ENCODE measurements around the gene LAPTM4A.
"Not testable (repeated sequence)": the region's sequence is repeated elsewhere in the genome, so short reads cannot be mapped to it uniquely, and the experiment has no call there.

The LAPTM4A gene

DNA sequence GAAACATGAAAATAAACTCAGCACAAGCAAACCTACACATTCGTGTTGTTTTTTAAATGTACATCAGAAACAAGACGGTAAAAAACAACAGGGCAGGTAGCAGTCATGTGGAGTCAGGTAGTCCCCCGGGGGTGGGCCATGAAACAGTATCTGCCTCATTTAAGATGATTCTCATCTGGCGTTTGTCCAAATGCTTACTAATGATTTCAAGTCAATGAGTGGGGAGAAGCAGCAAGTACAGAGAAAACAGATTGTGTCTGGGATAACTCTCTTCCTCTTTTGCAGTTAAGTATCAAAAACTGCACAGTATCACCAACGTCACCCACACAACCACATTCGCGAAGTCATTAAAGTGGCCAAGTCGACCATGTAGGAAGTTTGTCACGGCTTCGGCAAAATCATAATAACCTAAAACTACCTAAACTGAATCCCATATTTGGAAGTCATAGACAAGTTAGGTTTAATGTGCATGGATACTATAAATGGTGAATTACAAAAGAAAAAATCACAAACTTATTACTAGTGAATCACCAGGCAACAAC lies 1.3 kb downstream of the LAPTM4A start:
- DNase-seq: peak; percentile 53 to 97 (median 89)

DNA sequence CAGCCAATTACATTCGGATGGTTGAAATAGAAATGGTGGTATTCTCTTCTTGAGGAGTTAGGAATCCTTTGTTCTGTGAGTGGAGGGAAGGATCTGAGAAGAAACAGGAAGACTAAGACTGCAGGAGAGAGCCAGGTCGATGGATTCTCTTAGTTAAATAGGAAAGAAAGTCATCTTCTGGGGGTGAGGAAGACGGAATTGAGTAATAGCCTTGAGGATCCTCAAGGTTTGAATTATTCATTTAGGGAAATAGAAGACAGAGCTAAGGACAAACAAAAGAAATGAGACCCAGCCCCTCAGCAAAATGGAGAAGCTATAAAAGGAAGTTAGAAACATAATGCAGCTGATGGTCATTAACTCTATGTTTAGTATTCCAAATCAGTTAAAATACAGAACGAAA lies 1.8 kb downstream of the LAPTM4A start:
- DNase-seq: peak; percentile 23 to 66 (median 58)

DNA sequence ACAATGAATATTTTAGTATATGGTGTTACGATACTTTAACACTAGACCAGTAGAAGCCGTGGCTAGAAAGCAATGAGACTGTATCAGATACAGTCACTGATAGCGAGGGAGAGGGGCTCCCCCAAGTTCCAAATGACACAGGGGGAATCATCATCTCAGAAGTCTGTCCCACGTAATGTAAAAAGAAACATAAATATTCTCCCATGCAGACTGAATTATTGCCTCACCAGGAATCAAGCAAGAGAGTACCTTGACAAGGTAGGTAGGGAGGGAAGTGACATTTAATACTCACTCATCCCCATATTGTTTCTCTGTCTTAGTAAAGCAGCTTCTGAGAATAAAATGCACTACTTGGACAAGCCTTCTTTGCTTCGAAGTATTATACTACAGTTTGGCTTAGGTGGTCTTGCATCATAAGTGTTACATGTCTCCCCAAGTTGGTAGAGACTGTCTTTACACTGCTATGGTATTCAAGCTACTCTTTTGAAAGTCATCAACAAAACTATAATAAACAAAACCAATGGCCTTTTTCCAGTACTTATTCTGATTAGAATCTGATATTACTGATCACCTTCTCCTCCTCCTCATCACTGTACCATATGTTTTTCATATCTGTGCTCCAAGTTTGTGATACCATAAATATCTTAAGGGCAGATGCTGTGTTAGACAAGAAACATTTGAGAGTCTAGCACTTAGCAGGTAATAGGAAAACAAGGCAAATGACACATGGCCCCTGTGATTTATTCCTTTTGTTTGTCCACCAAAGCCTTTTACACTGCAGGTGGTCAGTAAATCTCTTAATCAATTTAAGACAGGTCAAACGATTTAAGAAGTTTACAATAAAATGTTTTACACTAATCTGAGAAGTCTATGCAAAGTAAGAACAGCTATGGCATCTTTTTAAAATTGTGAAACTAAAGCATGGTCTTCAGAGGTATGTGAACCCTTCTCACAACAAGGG lies 2.7 kb downstream of the LAPTM4A start:
- peak in 2 of 3 experiments; percentile 23 to 70 for DNase-seq

DNA sequence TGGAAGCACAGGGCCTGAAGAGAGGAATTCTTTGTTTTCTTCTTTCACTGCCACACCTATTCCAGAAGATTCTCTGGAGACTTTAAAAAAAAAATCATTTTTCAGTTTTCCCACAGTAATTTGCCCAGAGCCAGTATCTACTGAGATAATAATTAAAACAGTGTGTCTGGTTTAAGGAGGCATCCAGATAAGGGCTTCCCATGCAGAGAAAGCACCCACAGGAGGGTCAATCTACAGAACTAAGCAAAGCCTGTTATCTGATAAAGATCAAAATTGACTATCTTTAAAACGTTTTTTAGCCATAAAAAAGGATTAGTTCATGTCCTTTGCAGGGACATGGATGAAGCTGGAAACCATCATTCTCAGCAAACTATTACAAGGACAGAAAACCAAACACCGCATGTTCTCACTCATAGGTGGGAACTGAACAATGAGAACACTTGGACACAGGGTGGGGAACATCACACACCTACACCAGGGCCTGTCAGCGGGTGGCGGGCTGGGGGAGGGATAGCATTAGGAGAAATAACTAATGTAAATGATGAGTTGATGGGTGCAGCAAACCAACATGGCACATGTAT lies 5.6 kb downstream of the LAPTM4A start:
- not testable (repeated sequence) for DNase-seq

DNA sequence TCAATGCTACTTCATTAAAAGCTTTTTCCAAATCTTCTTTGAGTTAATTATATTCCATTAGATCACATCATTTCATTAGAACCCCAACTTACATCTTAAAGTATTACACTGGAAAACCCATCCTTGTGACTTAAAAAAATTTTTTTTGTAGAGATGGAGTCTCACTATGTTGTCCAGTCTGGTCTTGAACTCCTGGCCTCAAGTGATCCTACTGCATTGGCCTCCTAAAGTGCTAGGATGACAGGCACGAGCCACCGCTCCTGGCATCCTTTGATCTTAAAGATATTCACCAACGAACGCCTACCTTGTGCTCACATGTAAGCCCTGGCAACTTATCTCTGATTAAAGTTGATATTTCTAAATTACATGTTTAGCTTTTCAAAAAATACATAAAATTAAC lies 6.7 kb downstream of the LAPTM4A start:
- no peak for DNase-seq

DNA sequence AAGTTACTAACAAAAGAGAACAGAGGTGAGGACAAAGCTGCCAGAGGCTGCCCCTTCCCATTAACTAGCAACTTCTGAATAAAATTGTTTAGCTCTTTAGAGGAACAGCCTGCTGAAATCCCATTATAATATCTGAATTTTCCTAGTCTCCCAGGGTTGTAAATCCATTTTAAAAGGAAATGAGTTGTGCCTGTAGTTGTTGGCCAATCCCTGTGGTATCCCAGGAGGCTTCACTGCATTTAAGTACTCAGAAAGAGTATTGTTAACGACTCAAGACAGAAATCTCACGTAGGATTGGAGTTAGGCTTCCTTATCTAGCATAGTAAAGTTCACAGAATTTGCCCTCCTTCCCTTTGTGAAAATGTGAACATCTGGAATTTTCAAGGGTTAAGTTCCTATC lies 8.9 kb downstream of the LAPTM4A start:
- no peak for DNase-seq

DNA sequence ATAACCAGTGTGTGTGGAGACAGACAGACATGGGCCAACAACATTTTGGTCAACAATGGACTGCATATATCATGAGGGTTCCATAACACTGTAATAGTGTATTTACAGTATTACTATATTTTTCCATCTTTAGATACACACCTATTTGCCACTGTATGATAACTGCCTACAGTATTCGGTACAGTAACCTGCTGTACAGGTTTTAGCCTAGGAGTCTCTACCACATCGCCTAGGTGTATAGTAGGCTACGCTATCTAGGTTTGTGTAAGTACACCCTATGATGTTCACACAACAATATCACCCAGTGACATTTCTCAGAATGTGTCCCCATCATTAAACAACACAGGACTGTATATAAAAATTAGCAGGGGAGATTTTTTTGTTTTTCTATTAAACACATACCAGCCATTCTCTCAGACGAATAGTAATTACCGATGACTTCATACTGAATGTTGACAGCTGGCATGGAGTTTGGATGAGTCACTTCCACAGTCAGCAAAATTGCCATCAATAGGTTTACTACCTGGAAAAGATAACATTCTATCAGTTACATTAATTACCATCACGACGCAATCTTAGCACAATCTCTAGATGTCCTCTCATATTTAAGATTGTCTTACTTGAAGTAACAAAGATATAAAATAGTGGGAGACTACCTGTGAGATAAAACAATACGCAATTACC lies 10.8 kb downstream of the LAPTM4A start:
- peak in 1 of 3 experiments; percentile 3 for DNase-seq

DNA sequence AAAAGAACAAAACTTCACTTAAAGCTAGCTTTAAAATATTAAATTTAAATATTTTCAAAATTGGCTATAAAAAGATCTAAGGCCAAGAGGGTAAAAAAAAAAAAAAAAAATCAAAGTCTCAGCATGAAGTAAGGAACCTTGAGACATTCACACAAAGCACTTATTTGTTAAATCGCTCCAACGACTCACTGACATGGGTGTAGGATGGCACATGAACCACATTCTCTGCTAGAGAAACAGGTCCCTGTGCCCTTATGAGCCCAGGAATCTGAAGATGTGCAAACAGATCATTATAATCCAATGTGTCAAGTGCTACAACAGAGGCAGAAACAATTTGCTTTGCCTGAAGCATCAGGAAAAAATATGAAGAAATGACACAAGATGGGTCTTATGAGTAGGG lies 13.8 kb downstream of the LAPTM4A start:
- no peak for DNase-seq

DNA sequence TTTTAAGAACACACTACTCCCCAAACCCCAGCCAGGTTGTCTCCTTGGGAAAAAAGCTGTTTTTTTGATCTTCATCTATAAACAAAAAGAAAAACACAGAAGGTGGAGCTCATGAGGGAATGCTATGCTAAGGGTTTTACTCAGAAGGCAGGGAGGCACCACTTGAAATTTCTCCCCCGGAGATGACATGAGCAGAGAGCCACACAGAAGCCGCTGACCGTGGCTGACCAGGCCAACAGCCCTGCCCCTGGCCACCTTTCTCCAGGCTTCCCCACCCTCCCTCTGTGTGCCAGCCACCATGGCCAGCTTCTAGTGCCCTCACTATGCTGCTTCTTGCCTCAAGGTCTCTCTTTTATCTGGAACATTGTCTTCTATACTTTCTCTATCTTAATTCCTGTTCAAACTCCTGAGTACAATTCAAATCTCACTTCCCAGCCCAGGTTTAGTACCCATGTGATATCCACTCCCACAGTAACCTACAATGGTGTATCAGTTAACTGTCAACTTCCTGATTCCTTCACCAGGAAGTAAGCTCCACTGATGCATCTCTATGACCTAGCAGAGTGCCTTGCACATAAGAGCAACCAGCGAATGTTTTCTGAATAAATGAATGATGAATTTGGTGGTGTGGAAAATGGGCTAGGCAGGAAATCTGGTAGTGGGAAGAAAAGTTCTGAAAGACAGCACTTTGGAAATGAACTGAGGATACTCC lies 15.3 kb downstream of the LAPTM4A start:
- no peak for DNase-seq

DNA sequence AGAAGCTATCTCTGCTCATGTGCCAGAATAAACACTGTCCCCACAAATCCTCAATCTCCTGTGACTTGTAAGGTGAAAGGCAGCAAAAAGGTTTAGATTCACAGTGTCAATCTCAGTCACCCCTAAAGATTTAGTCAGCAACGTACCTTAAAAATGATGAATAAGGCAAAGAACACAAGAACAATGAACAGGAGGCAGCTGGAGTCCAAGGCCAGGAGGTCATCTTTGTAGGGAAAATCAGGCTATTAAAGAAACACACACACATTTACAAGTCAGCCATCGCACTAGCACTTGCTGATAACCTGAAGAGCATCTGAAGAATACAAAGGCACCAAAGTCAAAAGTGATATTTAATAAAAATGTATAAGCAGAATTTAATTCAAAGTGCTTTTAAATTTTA lies 16.6 kb downstream of the LAPTM4A start:
- DNase-seq: no peak

DNA sequence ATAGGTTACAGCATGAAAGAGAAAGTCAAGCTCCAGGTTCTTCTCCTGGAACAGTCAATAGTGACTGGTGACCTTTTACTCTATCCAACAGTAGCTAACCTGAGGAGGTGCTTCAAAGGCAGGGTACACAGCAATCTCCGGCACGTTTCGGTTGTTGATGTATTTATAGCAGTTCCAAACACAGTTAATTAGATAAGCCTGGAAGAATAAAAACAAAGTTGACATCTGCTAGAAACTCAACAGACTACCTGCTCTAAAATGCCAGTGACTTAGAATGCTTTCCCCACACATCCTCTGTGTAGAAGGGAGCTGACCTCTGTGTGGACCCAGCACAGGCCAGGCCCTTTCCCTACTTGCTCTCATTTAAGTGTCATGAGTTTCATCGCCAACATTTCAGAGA lies 17.2 kb downstream of the LAPTM4A start:
- DNase-seq: no peak

DNA sequence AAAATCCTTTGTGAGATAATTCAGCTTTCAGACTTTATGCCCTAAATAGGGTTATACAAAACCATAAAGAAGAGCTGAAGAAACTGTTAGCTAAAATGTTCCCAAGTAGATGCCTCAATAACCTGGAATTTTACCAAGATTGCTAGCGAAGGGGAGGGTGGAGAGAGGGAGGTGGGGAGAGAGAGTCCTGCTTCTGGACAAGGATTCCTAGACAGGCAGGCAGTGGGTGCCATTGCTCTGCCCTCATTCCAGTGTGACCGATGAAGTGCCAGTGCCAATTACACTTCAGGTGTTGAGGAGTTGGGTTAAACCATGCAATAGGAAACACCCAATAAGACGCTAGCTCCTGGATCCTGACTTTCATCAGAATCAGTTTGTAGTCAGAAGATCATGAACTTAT lies 18.1 kb downstream of the LAPTM4A start:
- no peak for DNase-seq

DNA sequence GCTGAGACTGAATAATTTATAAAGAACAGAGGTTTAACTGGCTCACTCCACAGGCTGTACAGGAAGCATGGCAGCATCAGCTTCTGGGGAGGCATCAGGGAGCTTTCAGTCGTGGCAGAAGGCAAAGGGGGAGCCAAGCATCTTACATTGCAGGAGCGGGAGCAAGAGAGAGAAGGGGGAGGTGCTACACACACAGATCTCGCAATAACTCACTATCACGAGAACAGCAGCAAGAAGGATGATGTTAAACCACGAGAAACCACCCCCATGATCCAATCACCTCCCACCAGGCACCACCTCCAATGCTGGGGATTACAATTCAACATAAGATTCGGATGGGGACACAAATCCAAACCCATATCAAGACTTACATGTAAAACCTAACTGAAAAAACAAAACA lies 21.2 kb downstream of the LAPTM4A start:
- no peak for DNase-seq

DNA sequence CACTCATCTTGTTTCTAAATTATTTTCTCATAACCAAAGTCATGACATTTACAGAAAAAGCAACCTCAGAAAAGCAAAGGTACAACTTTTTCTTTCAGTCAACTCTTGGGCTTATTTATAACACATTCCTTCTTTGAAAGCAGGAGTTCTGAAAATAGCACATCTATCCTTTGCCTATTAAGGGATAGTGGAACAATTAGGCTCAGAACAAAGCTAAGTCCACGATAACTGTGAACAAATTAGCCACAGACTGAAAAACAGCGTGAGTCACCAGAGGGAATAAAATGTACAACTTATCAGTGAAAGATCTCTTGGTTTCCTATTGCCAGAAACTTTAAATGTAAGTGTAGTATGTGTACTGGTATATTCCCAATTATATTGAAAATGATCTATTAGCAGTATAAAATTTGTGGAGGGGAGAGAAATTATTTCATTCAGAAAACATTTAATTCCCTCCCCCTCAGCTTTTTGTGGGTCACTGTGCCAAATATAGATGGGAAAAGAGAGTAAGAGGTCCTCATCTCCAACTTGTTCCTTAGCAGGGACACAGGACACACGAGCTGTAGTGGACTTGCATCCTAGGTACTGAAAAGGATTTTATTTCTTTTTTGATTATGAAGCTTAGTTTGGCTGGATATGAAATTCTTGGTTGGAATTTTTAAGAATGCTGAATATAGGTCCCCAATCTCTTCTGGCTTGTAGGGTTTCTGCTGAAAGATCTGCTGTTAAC lies 23.6 kb downstream of the LAPTM4A start:
- DNase-seq: no peak

DNA sequence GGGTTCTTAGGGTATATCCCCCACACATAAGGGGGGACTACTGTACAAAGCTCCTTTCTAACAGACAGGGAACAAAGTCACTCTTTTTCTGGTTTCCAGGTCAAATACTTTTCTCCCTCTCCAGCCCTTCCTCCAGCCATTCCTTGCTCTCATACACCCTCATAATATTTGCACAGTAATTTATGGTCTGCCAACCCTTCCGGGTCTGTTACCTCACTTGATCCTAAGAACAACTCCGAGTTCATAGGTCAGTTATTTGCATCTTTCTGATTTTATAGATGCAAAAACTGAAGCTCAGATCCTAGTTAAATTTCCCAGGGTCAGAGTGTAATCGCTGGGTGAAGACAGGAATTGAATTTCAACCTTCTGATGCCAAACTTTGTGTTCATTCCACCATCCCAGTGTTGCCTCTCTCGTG lies 24.2 kb downstream of the LAPTM4A start:
- DNase-seq: no peak

DNA sequence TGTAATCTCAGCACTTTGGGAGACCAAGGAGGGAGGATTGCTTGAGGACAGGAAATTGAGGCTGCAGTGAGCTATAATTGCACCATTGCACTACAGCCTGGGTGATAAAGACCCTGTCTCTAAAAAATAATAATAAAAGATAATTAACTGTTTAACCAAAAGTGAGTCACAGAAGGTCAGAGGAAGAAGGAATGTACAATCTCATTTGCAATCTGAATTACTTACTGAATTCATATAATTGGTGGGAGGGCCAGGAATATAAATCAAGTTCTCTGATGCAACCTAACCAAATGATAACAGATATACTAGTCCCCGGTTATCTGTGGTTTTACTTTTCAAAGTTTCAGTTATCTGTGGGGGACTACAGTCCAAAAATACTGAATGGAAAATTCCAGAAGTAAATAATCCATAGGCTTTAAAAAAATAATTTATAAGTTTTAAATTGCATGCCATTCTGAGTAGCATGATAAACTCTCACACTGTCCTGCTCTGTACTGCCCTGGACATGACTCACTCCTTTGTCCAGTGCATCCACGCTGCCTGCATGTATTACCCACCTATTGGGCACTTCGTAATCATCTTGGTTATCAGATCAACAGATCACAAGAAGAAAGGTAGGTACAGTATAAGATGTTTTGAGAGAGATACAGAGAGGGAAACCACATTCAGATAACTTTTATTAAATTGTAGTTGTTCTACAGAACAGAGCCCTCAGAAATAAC lies 26.2 kb downstream of the LAPTM4A start:
- no peak for DNase-seq

DNA sequence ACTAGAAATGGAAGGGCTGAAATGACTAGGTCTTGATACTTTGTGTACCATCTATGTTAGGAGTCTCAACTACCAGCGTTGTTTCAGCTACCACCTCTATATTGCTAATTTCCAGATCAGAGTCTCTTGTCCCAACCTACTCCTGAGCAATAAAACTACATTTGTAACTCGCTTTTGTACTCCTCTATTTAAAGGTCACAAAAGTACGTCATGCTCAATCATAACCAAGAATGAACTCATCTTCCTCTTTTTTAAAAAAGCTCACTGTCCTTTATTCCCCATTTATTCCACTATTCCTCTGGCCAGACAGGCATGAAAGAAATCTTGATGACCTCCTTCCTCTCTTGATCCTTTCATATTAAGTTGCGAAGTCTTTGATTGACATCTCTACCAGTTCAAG lies 27.7 kb downstream of the LAPTM4A start:
- DNase-seq: no peak

DNA sequence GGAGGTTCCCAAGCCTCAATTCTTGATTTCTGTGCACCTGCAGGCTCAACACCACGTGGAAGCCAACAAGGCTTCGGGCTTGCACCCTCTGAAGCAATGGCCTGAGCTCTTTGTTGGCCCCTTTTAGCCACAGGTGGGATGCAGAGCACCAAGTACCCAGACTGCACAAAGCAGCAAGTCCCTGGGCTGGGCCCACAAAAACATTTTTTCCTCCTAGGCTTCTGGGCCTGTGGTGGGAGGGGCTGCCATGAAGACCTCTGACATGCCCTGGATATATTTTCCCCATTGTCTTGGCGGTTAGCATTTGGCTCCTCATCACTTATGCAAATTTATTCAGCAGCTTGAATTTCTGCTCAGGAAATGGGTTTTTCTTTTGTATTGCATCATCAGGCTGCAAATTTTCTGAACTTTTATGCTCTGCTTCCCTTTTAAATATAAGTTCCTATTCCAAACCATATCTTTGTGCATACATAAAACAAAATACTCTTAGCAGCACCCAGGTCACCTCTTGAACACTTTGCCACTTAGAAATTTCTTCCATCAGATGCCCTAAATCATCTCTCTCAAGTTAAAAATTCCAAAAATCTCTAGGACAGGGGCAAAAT lies 29.9 kb downstream of the LAPTM4A start:
- no peak for DNase-seq

DNA sequence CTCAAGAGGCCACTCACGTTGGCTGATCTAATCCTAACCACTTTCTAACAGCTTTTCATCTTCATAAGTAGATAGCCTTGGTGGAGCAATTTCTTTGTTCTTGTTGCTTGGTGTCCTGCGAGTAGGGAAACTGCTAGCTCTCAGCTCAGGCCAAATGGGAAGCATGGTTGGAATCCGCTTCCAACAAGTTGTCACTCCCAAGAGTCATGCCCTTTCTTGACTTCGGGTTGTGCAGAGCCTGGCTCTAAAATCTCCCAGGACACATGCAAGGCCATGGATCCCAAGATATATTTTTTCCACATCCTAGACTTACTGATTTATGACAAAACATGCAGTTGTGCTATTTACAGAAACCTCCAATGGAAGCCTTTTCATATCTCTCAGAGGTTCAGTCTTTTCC lies 31.7 kb downstream of the LAPTM4A start:
- DNase-seq: no peak

DNA sequence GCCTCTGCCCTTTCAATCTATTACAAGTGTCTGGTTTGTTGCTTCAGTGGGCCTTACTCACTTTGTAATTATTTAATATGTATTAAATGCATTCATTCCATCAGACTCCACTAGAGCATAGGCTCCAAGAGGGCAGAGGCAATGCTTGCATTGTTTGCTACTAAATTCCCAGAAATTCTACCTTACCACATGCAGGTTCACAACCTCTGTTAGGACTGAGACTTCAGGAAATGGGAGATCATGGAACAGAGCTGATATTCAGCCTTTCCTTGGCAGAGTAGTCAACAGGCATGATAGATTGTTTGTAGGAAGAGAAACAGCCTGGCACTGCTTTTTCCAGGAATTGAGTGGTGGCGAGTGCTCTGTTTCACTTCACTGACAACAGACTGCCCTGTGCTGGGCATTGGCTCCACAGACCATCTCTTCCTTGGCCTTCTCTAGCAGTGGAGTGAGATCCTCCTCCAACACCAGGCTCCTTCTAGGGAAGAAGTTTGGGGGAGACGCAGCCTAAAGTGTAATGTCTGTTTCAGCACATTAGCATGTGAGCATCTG lies 32.8 kb downstream of the LAPTM4A start:
- DNase-seq: no peak

DNA sequence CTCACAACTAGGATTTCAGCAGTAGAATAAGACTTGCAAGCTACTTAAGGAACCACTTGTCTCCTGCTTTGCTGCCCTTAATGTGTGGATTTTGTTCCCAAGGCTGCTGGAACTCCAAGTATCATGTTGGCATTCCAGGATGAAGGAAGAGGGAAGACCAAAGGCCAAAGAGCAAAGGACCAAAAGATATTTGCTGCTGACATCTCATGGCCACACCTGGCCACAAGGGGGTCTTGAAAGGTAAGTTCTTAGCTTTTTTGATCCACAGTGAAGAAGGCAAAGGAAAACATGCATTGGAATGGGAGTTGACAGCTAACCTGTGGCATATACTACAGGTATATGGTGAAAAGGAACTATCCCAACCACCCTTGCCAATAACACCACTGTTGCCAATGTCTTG lies 35.1 kb downstream of the LAPTM4A start:
- no peak for DNase-seq

Measured in NCI-H1417 (cell line).